ENCODE data around the gene RDH8.
A peak's percentile ranks its signal among the peaks of the same experiment; 100 is the strongest.

The RDH8 gene

GRCh38 chr19:9995999-9996398 lies 17.3 kb upstream of the RDH8 start:
- H3K27ac ChIP-seq: no peak overlapping the region
- TF ChIP-seq CTCF (conservative IDR thresholded peaks at IDR 0.05): no peak

GRCh38 chr19:9996541-9996940 lies 16.7 kb upstream of the RDH8 start:
- no peak overlapping the region for H3K27ac ChIP-seq
- no peak for TF ChIP-seq CTCF (conservative IDR thresholded peaks at IDR 0.05)

- no peak overlapping the region for H3K27ac ChIP-seq
- peak; percentile 85 for TF ChIP-seq CTCF (conservative IDR thresholded peaks at IDR 0.05)
Measured at GRCh38 chr19:10000171-10000826, 13.0 kb upstream of the RDH8 start.

GRCh38 chr19:10001899-10002298 lies 11.4 kb upstream of the RDH8 start:
- no peak overlapping the region for H3K27ac ChIP-seq
- no peak for TF ChIP-seq CTCF (conservative IDR thresholded peaks at IDR 0.05)

GRCh38 chr19:10003271-10003670 lies 10.0 kb upstream of the RDH8 start:
- TF ChIP-seq CTCF (conservative IDR thresholded peaks at IDR 0.05): no peak
- H3K27ac ChIP-seq: no peak overlapping the region

- TF ChIP-seq CTCF (conservative IDR thresholded peaks at IDR 0.05): no peak
- H3K27ac ChIP-seq: no peak overlapping the region
Measured at GRCh38 chr19:10004617-10005016, 8.7 kb upstream of the RDH8 start.

GRCh38 chr19:10005632-10006334 lies 7.5 kb upstream of the RDH8 start:
- H3K27ac ChIP-seq: no peak overlapping the region
- no peak for TF ChIP-seq CTCF (conservative IDR thresholded peaks at IDR 0.05)

All from VCaP (cell line).